Left lung (tissue), 10 donors: ENCODE data around the gene GPR27. TPM values are rescaled to one million over a fixed set of nuclear protein-coding genes. Genes with fewer than 3 reads are reported as not detected.

Source experiments
- ATAC-seq: fragments of 200-7000 bp; cut with Tn5 transposase; one replicate; pipeline ENCODE4 v1.9.1; 2020; ENCODE audit warnings: moderate library complexity
- DNase-seq, 4 donors: peaks; one replicate each; pipeline ENCODE4 v3.0.0-alpha.2; 2013 to 2020
- H3K27ac ChIP-seq, 2 donors: fragments of 200-600 bp; sonication (generic) in 1 of 2; one replicate each; pipeline versions ENCODE4 v1.5.0 to v1.8.0; 2020 to 2021
- H3K27me3 ChIP-seq, 2 donors: fragments of 200-600 bp; sonication (generic) in 1 of 2; one replicate each; pipeline versions ENCODE4 v1.5.0 to v1.8.0; 2020 to 2021
- H3K36me3 ChIP-seq, 2 donors: fragments of 200-600 bp; sonication (generic) in 1 of 2; one replicate each; pipeline versions ENCODE4 v1.5.0 to v1.8.0; 2020 to 2021
- H3K4me1 ChIP-seq, 2 donors: fragments of 200-600 bp; one replicate each; pipeline ENCODE4 v1.8.0; 2021
- H3K4me3 ChIP-seq, 2 donors: fragments of 200-600 bp; sonication (generic) in 1 of 2; one replicate each; pipeline versions ENCODE4 v1.5.0 to v1.8.0; 2020 to 2021; ENCODE audit warnings: mild to moderate bottlenecking in 1 of 2
- H3K9me3 ChIP-seq, 2 donors: fragments of 200-600 bp; sonication (generic) in 1 of 2; one replicate each; pipeline versions ENCODE4 v1.5.0 to v1.8.0; 2020 to 2021
- intact Hi-C, 2 donors: fragments of 100-400 bp; cut with DNase I; formaldehyde crosslinking; loops; one replicate each; pipeline versions ENCODE4 v1.11.2 to v1.14.2; 2022
- polyA plus RNA-seq, 6 donors: library from polyadenylated mRNA; unstranded; fragments of 120-200 nt; gene quantifications; one replicate each; pipeline ENCODE4 v1.2.1, GENCODE V29; 2013; ENCODE audit not compliant: insufficient read length in 6 of 6
- total RNA-seq, 2 donors: library from RNA; stranded (reverse); fragmentation: NEBNext Ultra II Directional; extraction: Animal tissue kit (Norgen Biotek cat#: 25700); gene quantifications; one replicate each; pipeline ENCODE4 v1.2.1, GENCODE V29; 2021
- TF ChIP-seq, protein P1 (sequence below), 2 donors: fragments of 200-600 bp; sonication (generic) in 1 of 2; IDR thresholded peaks; one replicate each; pipeline versions ENCODE4 v1.5.0 to v1.8.0; 2021; ENCODE audit warnings: antibody characterized with exemption in 2 of 2
- donor health status: DM: no; HTN: yes; CAD: no.
- donor health status: DM: no; HTN: no; CAD: no.

Gene GPR27
- total and polyA plus RNA-seq, 8 donors = 2.1 to 3.9 (median 2.9) TPM

DNA sequence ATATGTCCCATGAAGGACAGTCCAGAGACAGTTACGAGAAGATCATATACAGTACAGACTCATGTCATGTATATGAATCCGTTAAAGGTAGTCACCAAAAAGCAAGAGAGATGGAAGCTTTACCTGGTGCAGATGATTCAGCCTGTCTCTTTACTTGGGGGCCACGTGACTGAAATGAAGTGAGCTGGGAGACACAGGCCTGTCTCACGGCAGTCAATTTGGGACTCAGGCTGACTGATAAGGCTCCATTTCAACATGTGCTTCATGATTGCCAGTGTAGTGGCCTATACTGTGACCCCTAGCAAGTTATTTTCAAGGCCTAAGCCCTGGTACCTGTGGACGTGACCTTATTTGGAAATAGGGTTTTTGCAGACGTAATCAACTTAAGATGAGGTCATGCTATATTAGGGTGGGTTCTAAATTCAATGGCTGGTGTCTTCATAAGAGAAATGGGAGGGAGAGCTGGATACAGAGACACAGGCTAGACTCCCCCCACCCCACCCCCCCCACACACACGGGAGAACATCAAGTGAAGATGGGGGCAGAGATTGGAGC, 34.3 kb downstream of the GPR27 start:
- H3K27me3 ChIP-seq = peaks cover 36 to 52% of the 10 kb centered on the region in 2 donors
- ATAC-seq = no peak
- intact Hi-C loops = no loop called here
- H3K36me3 ChIP-seq = no peaks in the 10 kb centered on the region
- no peak overlapping the region for H3K27ac ChIP-seq
- DNase-seq = no peak
- no peaks in the 10 kb centered on the region for H3K9me3 ChIP-seq
- peaks cover 10 to 24% of the 10 kb centered on the region in 2 donors for H3K4me1 ChIP-seq
- TF ChIP-seq, protein P1, sequence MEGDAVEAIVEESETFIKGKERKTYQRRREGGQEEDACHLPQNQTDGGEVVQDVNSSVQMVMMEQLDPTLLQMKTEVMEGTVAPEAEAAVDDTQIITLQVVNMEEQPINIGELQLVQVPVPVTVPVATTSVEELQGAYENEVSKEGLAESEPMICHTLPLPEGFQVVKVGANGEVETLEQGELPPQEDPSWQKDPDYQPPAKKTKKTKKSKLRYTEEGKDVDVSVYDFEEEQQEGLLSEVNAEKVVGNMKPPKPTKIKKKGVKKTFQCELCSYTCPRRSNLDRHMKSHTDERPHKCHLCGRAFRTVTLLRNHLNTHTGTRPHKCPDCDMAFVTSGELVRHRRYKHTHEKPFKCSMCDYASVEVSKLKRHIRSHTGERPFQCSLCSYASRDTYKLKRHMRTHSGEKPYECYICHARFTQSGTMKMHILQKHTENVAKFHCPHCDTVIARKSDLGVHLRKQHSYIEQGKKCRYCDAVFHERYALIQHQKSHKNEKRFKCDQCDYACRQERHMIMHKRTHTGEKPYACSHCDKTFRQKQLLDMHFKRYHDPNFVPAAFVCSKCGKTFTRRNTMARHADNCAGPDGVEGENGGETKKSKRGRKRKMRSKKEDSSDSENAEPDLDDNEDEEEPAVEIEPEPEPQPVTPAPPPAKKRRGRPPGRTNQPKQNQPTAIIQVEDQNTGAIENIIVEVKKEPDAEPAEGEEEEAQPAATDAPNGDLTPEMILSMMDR (IDR thresholded peaks at IDR 0.05) = no peak
- no peak overlapping the region for H3K4me3 ChIP-seq

DNA sequence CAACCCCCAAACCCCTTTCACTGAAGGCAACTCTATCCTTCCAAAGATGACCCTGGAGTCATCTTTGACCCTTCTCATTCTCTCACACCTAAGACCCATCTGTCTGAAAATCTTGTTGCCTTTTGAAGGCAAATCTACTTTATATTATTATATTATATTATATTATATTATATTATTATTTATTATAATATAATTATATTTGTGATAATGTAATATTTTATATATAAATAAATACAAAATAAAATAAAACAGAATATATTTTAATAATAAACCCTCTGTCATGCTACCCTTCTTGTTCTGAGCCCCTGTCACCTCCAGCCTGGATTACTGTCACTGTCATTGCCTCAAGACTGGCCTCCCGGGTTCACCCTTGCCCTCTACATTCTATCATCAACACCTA, 36.3 kb downstream of the GPR27 start:
- Histone ChIP-seq H3K4me3 (no peak overlapping the region), H3K9me3 (no peaks in the 10 kb centered on the region), H3K4me1 (peaks cover 3 to 15% of the 10 kb centered on the region in 2 donors), H3K27ac (no peak overlapping the region), H3K36me3 (no peaks in the 10 kb centered on the region), H3K27me3 (peaks cover 16 to 39% of the 10 kb centered on the region in 2 donors)
- ATAC-seq (no peak), DNase-seq (no peak)
- intact Hi-C loops = no loop called here
- TF ChIP-seq, protein P1 (IDR thresholded peaks at IDR 0.05) = no peak

DNA sequence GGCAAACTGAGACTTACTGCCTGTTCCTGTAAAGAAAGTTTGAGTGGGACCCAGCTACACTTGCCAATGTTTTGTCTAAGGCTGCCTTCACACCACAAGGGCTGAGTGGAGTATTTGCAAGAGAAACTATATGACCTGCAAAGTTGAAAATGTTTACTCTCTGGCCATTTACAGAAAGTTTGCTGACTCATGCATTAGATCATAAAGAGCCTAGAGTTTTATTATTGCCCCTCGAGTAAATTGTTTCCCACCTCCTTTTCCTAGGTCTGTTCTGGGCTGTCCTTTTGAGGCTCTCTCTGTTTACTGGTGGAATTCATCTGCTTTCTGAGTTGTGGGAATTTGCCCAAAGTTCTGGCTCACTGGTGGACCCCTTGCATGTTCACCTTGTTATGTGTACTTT, 38.0 kb downstream of the GPR27 start:
- H3K27me3 ChIP-seq = peaks cover 2 to 22% of the 10 kb centered on the region in 2 donors
- no peak overlapping the region for H3K4me3 ChIP-seq
- ATAC-seq (no peak), DNase-seq (no peak)
- TF ChIP-seq, protein P1 (IDR thresholded peaks at IDR 0.05) = no peak
- intact Hi-C loops = no loop called here
- no peaks in the 10 kb centered on the region for H3K36me3 ChIP-seq
- no peaks in the 10 kb centered on the region for H3K9me3 ChIP-seq
- H3K4me1 ChIP-seq = no peaks in the 10 kb centered on the region
- no peak overlapping the region for H3K27ac ChIP-seq

DNA sequence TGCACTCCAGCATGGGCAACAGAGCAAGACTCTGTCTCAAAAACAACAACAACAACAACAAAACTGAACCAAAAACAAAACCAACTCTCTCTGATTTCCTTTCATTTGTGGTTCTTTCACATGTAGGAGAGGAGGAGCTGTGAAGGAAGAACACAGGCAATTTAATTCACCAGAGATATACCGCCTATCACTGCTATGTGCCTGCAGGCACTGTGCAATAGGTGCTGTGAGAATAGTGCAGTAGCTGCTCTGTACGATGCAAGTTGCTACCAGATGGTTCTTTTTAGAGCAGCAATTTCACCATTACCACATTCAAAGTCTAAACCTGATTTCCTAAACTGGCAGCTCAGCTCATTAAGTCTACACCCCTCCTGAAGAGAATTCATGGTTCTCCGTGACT, 42.6 kb downstream of the GPR27 start:
- H3K4me1 ChIP-seq = no peaks in the 10 kb centered on the region
- TF ChIP-seq, protein P1 (IDR thresholded peaks at IDR 0.05) = no peak
- no peak overlapping the region for H3K27ac ChIP-seq
- peaks cover 7 to 29% of the 10 kb centered on the region in 2 donors for H3K27me3 ChIP-seq
- no peaks in the 10 kb centered on the region for H3K9me3 ChIP-seq
- H3K4me3 ChIP-seq = no peak overlapping the region
- ATAC-seq (no peak), DNase-seq (no peak)
- intact Hi-C loops = no loop called here
- H3K36me3 ChIP-seq = no peaks in the 10 kb centered on the region

DNA sequence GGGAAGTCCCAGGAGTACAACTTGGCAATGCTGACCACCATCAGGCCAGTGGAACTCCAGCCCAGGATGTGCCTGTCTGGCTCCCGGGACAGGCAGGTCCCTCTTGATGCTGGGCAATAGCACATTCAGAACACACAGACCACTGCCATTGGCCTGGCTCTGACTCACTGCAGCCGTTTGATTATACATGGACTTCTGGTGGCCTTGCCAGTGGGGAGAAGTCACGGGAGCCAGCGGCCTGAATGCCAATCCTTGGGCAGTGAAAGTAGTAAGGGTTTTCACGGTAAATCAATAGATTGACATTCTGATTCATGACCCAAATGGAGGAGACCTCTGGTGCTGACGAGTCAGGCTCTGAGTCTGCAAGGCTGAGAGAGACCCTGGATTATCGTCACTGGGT, 43.8 kb downstream of the GPR27 start:
- intact Hi-C loops = no loop called here
- ATAC-seq (no peak), DNase-seq (no peak)
- Histone ChIP-seq H3K4me1 (no peaks in the 10 kb centered on the region), H3K27me3 (peaks cover 7 to 36% of the 10 kb centered on the region in 2 donors), H3K4me3 (no peak overlapping the region), H3K36me3 (no peaks in the 10 kb centered on the region), H3K9me3 (no peaks in the 10 kb centered on the region), H3K27ac (no peak overlapping the region)
- TF ChIP-seq, protein P1 (IDR thresholded peaks at IDR 0.05) = no peak
